Activated T-cell treated with anti-CD3 and anti-CD28 coated beads, Interleukin-2, amount 50 U/mL, for 48 hours (primary cell): ENCODE data around the gene UBL5.

ENCODE experiments used
- DNase-seq, 2 experiments: peaks; one replicate each; pipeline ENCODE4 v3.0.0-alpha.2; 2020

Gene UBL5

DNA sequence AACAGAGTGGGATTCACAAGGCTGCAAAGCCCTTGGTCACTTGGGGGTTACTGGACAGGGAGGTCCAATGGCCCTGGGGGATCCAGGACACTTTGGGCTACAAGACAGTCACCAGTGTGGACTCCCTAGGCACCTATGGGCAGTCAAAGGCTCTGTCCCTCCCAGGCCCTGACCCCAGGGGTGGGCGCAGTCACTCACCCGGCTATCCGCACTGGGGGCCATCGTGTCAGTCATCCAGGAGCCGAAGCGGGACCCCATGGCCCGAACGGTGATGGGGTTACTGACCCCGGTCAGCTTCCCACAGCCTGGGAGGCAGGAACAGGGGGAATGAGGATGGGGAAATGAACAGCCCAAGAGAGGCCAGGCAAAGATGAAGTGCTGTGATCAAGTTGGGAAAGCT, 28.9 kb downstream of the UBL5 start:
- no peak for DNase-seq

GRCh38 chr19:9857076-9857721, 29.5 kb downstream of the UBL5 start:
- no peak for DNase-seq

GRCh38 chr19:9857920-9858746, 30.4 kb downstream of the UBL5 start:
- peak; percentile 39 to 51 for DNase-seq

GRCh38 chr19:9858766-9859165, 31.0 kb downstream of the UBL5 start:
- no peak for DNase-seq

GRCh38 chr19:9860407-9860806, 32.7 kb downstream of the UBL5 start:
- no peak for DNase-seq

GRCh38 chr19:9861503-9861902, 33.8 kb downstream of the UBL5 start:
- DNase-seq = no peak

- peak; percentile 35 to 40 for DNase-seq
Observed at GRCh38 chr19:9862938-9863337, 35.2 kb downstream of the UBL5 start.

DNA sequence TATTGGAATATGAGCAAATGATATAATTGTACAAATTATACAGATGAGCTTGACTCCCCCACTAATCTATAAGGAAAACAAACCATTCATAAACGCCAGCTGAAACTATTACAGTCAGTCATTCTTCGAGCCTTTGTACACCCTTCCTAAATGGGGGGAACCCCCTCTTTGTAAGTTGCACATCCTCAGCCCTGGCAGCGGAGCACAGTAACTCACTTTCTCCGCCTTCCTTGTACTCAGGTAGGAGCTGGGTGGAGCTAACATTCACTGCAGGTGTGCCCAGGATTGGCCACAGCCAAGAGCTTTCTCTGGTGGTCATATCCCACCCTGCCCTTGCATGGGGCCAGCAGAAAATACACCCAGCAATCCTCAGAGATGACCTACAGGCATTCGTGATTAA, 36.0 kb downstream of the UBL5 start:
- DNase-seq = peak in 1 of 2 experiments; percentile 37

- no peak for DNase-seq
Observed at GRCh38 chr19:9865732-9866501, 38.2 kb downstream of the UBL5 start.

- DNase-seq = no peak
Observed at GRCh38 chr19:9868983-9869617, 41.4 kb downstream of the UBL5 start.

- no peak for DNase-seq
Observed at GRCh38 chr19:9871626-9872338, 44.1 kb downstream of the UBL5 start.

GRCh38 chr19:9872618-9873242, 45.0 kb downstream of the UBL5 start:
- no peak for DNase-seq

DNA sequence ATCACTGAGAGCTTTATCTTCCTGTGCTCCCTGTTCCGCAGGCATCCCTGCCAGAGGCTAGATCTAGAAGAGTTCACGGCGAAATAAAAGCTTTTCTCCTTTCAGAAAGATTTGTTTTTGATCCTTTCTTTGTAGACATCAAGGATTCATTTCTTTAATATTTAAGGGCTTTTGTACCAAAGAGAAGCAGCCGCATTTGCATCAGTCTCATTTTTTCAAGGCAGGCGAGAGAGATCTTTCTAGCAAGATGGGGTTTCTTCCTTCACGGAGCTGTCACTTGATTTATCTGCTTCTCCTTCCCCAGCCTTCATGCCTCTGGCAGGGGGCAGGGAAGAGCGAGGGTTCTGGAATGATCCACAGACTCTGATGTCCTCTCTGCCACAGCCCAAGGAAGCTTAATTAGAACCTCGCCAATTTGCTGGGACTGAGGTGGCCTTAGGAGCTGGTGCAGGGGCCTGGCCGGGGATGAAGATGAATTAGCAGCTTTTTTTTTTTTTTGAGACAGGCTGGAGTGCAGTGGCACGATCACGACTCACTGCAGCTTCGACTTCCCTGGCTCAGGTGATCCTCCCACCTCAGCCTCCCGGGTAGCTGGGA, 47.4 kb downstream of the UBL5 start:
- DNase-seq = no peak

- no peak for DNase-seq
Observed at GRCh38 chr19:9875796-9876195, 48.1 kb downstream of the UBL5 start.

- DNase-seq = no peak
Observed at GRCh38 chr19:9877780-9878510, 50.2 kb downstream of the UBL5 start.

- no peak for DNase-seq
Observed at GRCh38 chr19:9878511-9879196, 50.9 kb downstream of the UBL5 start.
